GM18907 (cell line): Measurements from ENCODE around the gene HNRNPC.
A peak's percentile ranks its signal among the peaks of the same experiment; 100 is the strongest.
"Not testable (repeated sequence)": the region's sequence is repeated elsewhere in the genome, so short reads cannot be mapped to it uniquely, and the experiment has no call there.

Experiments
- ATAC-seq: cut with Tn5 transposase; IDR thresholded peaks from one replicate; pipeline ENCODE4 v1.9.1; 2021; ENCODE audit warnings: mild to moderate bottlenecking, moderate library complexity; ENCODE audit not compliant: unreplicated experiment

HNRNPC gene

GRCh38 chr14:21197418-21198205 is 71.6 kb downstream of the HNRNPC start:
- no peak for ATAC-seq

- ATAC-seq, result no peak
These were observed 74.6 kb downstream of the HNRNPC start for GRCh38 chr14:21194597-21194996.

GRCh38 chr14:21192875-21193535 is 76.2 kb downstream of the HNRNPC start:
- ATAC-seq, result no peak

- no peak for ATAC-seq
These were observed 76.8 kb downstream of the HNRNPC start for GRCh38 chr14:21192447-21192822.

GRCh38 chr14:21191809-21192446 is 77.3 kb downstream of the HNRNPC start:
- ATAC-seq, result peak; percentile 90

GRCh38 chr14:21191261-21191808 is 77.9 kb downstream of the HNRNPC start:
- ATAC-seq, result no peak

GRCh38 chr14:21185491-21185890 is 83.8 kb downstream of the HNRNPC start:
- no peak for ATAC-seq

- ATAC-seq, result no peak
These were observed 85.0 kb downstream of the HNRNPC start for GRCh38 chr14:21184254-21184653.

- no peak for ATAC-seq
These were observed 87.1 kb downstream of the HNRNPC start for GRCh38 chr14:21182166-21182565.

- ATAC-seq, result no peak
These were observed 98.1 kb downstream of the HNRNPC start for GRCh38 chr14:21171128-21171527.

GRCh38 chr14:21169573-21169972 is 99.7 kb downstream of the HNRNPC start:
- ATAC-seq, result no peak

GRCh38 chr14:21168055-21168454 is 101.2 kb downstream of the HNRNPC start:
- no peak for ATAC-seq

- not testable (repeated sequence) for ATAC-seq
These were observed 103.6 kb downstream of the HNRNPC start for GRCh38 chr14:21165670-21166069.

GRCh38 chr14:21165002-21165605 is 104.1 kb downstream of the HNRNPC start:
- not testable (repeated sequence) for ATAC-seq

GRCh38 chr14:21163871-21164291 is 105.4 kb downstream of the HNRNPC start:
- no peak for ATAC-seq

GRCh38 chr14:21162081-21162480 is 107.2 kb downstream of the HNRNPC start:
- ATAC-seq, result no peak

- ATAC-seq, result no peak
These were observed 109.1 kb downstream of the HNRNPC start for GRCh38 chr14:21160061-21160610.
